OCI-LY1 (cell line): ENCODE results near the gene SMYD1.

Source experiments
- H2AFZ ChIP-seq: fragments of 200-600 bp; sonication (generic), shearing (Covaris generic); 2 replicates; pipeline ENCODE4 v1.6.0; 2014; ENCODE audit warnings: antibody characterized with exemption, mild to moderate bottlenecking, low read length
- H3F3A ChIP-seq: fragments of 200-600 bp; sonication (generic), shearing (Covaris generic); 2 replicates; pipeline ENCODE4 v1.6.0; 2014; ENCODE audit warnings: mild to moderate bottlenecking, antibody characterized with exemption, low read length, moderate library complexity; ENCODE audit not compliant: insufficient read depth
- H3K27ac ChIP-seq: fragments of 200-600 bp; sonication (generic); 2 replicates; pipeline ENCODE4 v1.5.1; 2014; ENCODE audit warnings: low read length, mixed run types, mild to moderate bottlenecking, low read depth; ENCODE audit not compliant: poor library complexity, severe bottlenecking
- H3K27me3 ChIP-seq: fragments of 200-600 bp; sonication (generic); 2 replicates; pipeline ENCODE4 v1.6.0; 2014; ENCODE audit warnings: antibody characterized with exemption, mild to moderate bottlenecking, low read length, moderate library complexity; ENCODE audit not compliant: insufficient read depth
- H3K36me3 ChIP-seq: fragments of 200-600 bp; sonication (generic); 2 replicates; pipeline ENCODE4 v1.6.1; 2014; ENCODE audit warnings: mild to moderate bottlenecking, antibody characterized with exemption, low read length, moderate library complexity, mixed read lengths; ENCODE audit not compliant: insufficient read depth
- H3K4me1 ChIP-seq: fragments of 200-600 bp; sonication (generic); 2 replicates; pipeline ENCODE4 v1.5.1; 2014; ENCODE audit warnings: mild to moderate bottlenecking, low read length, moderate library complexity; ENCODE audit not compliant: insufficient read depth, severe bottlenecking
- H3K4me2 ChIP-seq: fragments of 200-600 bp; sonication (generic), shearing (Covaris generic); 2 replicates; pipeline ENCODE4 v1.6.1; 2014; ENCODE audit warnings: low read length
- H3K4me3 ChIP-seq: fragments of 200-600 bp; sonication (generic); 2 replicates; pipeline ENCODE4 v1.5.1; 2014; ENCODE audit warnings: low read length, low read depth, mild to moderate bottlenecking, mixed read lengths; ENCODE audit not compliant: poor library complexity, severe bottlenecking
- H3K79me2 ChIP-seq: fragments of 200-600 bp; shearing (Covaris generic); 2 replicates; pipeline ENCODE4 v1.6.1; 2016; ENCODE audit warnings: mixed run types, low read length, mixed read lengths; ENCODE audit not compliant: insufficient read depth
- H3K9ac ChIP-seq: fragments of 200-600 bp; sonication (generic), shearing (Covaris generic); 2 replicates; pipeline ENCODE4 v1.6.1; 2014; ENCODE audit warnings: mild to moderate bottlenecking, low read length, mixed read lengths
- H3K9me2 ChIP-seq: fragments of 200-600 bp; sonication (generic), shearing (Covaris generic); 2 replicates; pipeline ENCODE4 v1.6.1; 2014; ENCODE audit warnings: low read depth, mild to moderate bottlenecking, low read length, mixed read lengths
- H3K9me3 ChIP-seq: fragments of 200-600 bp; shearing (Covaris generic); 2 replicates; pipeline ENCODE4 v1.6.1; 2014; ENCODE audit warnings: low read length, mixed read lengths
- H4K20me1 ChIP-seq: fragments of 200-600 bp; sonication (generic), shearing (Covaris generic); 2 replicates; pipeline ENCODE4 v1.6.0; 2016; ENCODE audit warnings: mild to moderate bottlenecking, low read length; ENCODE audit not compliant: insufficient read depth
- CTCF ChIP-seq: fragments of 200-600 bp; sonication (generic), shearing (Covaris generic); IDR thresholded peaks from 2 replicates; pipeline ENCODE4 v1.5.1; 2017; ENCODE audit warnings: mild to moderate bottlenecking, antibody characterized with exemption, low read length, moderate library complexity, mixed read lengths
- EZH2 ChIP-seq: fragments of 200-600 bp; sonication (generic), shearing (Covaris generic); IDR thresholded peaks from 2 replicates; pipeline ENCODE4 v1.8.0; 2017; ENCODE audit warnings: borderline replicate concordance, mixed run types, mild to moderate bottlenecking, antibody characterized with exemption, low read length, moderate library complexity, mixed read lengths

Gene SMYD1

GRCh38 chr2:88087073-88087472 is 19.4 kb downstream of the SMYD1 start:
- H3K4me1 ChIP-seq, result no peaks in the 10 kb centered on the region
- H3K27me3 ChIP-seq, result no peaks in the 10 kb centered on the region
- no peak overlapping the region for H3K4me3 ChIP-seq
- no peak overlapping the region for H3K9ac ChIP-seq
- no peak overlapping the region for H2AFZ ChIP-seq
- TF ChIP-seq EZH2, result no peak
- TF ChIP-seq CTCF, result no peak
- H3K36me3 ChIP-seq, result no peaks in the 10 kb centered on the region
- H3F3A ChIP-seq, result no peaks in the 10 kb centered on the region
- H3K9me2 ChIP-seq, result no peaks in the 10 kb centered on the region
- no peaks in the 10 kb centered on the region for H3K79me2 ChIP-seq
- no peaks in the 10 kb centered on the region for H3K9me3 ChIP-seq
- H3K27ac ChIP-seq, result no peak overlapping the region
- no peaks in the 10 kb centered on the region for H4K20me1 ChIP-seq
- no peak overlapping the region for H3K4me2 ChIP-seq

- no peak overlapping the region for H3K9ac ChIP-seq
These were observed 20.1 kb downstream of the SMYD1 start for GRCh38 chr2:88087763-88088162.

GRCh38 chr2:88088999-88089398 is 21.4 kb downstream of the SMYD1 start:
- no peaks in the 10 kb centered on the region for H3K9me3 ChIP-seq
- H3K36me3 ChIP-seq, result no peaks in the 10 kb centered on the region
- H3F3A ChIP-seq, result no peaks in the 10 kb centered on the region
- H3K79me2 ChIP-seq, result no peaks in the 10 kb centered on the region
- no peaks in the 10 kb centered on the region for H3K27me3 ChIP-seq
- H3K9me2 ChIP-seq, result no peaks in the 10 kb centered on the region
- no peak overlapping the region for H3K4me2 ChIP-seq
- no peaks in the 10 kb centered on the region for H3K4me1 ChIP-seq
- H4K20me1 ChIP-seq, result no peaks in the 10 kb centered on the region
- H2AFZ ChIP-seq, result no peak overlapping the region
- no peak overlapping the region for H3K27ac ChIP-seq
- no peak overlapping the region for H3K9ac ChIP-seq
- no peak overlapping the region for H3K4me3 ChIP-seq
- no peak for TF ChIP-seq CTCF
- TF ChIP-seq EZH2, result no peak

More at GRCh38 chr2:88087763-88088162, 20.1 kb downstream of the SMYD1 start:
- no peaks in the 10 kb centered on the region for H3K36me3 ChIP-seq
- H3K4me3 ChIP-seq, result no peak overlapping the region
- TF ChIP-seq CTCF (no peak), EZH2 (no peak)
- H2AFZ ChIP-seq, result no peak overlapping the region
- H3K9me2 ChIP-seq, result no peaks in the 10 kb centered on the region
- H3K79me2 ChIP-seq, result no peaks in the 10 kb centered on the region
- no peak overlapping the region for H3K27ac ChIP-seq
- H3F3A ChIP-seq, result no peaks in the 10 kb centered on the region
- H3K9me3 ChIP-seq, result no peaks in the 10 kb centered on the region
- no peaks in the 10 kb centered on the region for H3K4me1 ChIP-seq
- no peaks in the 10 kb centered on the region for H4K20me1 ChIP-seq
- no peaks in the 10 kb centered on the region for H3K27me3 ChIP-seq
- no peak overlapping the region for H3K4me2 ChIP-seq
